Activated T-cell treated with anti-CD3 and anti-CD28 coated beads, Interleukin-2, amount 50 U/mL, for 72 hours (primary cell): Measurements from ENCODE around the gene CPT1C. TPM values are rescaled to one million over a fixed set of nuclear protein-coding genes. Genes with fewer than 3 reads are reported as not detected.

Experiments
- ATAC-seq, 2 donors: fragments of 150-1000 bp; cut with Tn5 transposase; replicated peaks in 1 of 2; 2 replicates each; pipeline ENCODE4 v1.10.0; 2021; ENCODE audit warnings: moderate library complexity in 2 of 2, mild to moderate bottlenecking in 1 of 2
- DNase-seq, 2 donors: peaks; one replicate each; pipeline ENCODE4 v3.0.0; 2021 to 2022; ENCODE audit warnings: mixed read lengths in 1 of 2
- H3K27ac Mint-ChIP-seq: one replicate; pipeline ENCODE4 v1.8.0; 2022; ENCODE audit warnings: mild to moderate bottlenecking, moderate library complexity, mixed read lengths
- H3K27me3 Mint-ChIP-seq: one replicate; pipeline ENCODE4 v1.8.0; 2022; ENCODE audit warnings: low read depth, mixed read lengths
- H3K36me3 Mint-ChIP-seq, 2 donors: one replicate each; pipeline ENCODE4 v1.8.0; 2022; ENCODE audit warnings: mixed read lengths in 2 of 2, mild to moderate bottlenecking in 1 of 2; ENCODE audit not compliant: insufficient read depth in 2 of 2
- H3K4me1 Mint-ChIP-seq: one replicate; pipeline ENCODE4 v1.8.0; 2022; ENCODE audit warnings: low read depth, mixed read lengths
- H3K4me3 Mint-ChIP-seq, 2 donors: one replicate each; pipeline ENCODE4 v1.8.0; 2022; ENCODE audit warnings: mild to moderate bottlenecking in 2 of 2, mixed read lengths in 2 of 2, moderate library complexity in 2 of 2
- H3K9me3 Mint-ChIP-seq, 2 donors: one replicate each; pipeline ENCODE4 v1.8.0; 2022; ENCODE audit warnings: mixed read lengths in 2 of 2
- total RNA-seq, 2 donors: library from RNA; stranded (reverse); gene quantifications; one replicate each; pipeline ENCODE4 v1.2.3, GENCODE V29; 2022

The CPT1C gene
- 1 to 10 TPM; 1.9 to 2.3 TPM for total RNA-seq

DNA sequence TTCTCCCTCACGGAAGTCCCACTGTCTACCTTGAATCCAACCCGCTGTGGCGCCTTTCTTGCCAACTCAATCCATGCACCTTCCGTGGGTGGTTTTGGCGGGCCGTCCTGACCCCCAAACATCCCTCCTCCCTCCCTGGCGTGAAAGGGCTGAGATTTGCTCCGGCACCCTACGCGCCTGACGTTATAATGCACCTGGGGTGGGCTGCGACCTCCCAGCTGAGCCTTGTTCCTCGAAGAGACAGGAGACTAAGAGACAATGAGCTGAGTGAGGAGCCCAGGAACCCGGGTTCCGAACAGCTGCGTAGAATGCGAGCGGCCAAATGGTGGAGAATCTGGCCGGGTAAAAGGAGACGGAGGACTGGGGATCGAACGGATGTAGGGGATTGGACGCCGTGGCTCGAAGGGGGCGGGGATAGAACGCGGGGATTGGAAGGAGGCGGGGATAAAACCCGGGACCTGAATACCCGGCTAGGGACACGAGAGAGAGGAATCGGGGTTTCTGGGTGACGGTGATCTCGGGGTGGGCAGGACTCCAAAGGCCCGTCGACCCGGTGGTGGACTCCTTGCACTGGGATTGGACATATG lies at the start of gene CPT1C:
CPT1C (plus strand) TSS at position 461 of the 587 bp plus-strand sequence. CDS start 1,137 bp downstream, outside the sequence.
- H3K27ac Mint-ChIP-seq, result peak within 1 kb of the TSS; percentile 58
- peaks cover 13% of the 10 kb centered on the region for H3K27me3 Mint-ChIP-seq
- H3K36me3 Mint-ChIP-seq, result peaks cover 5 to 6% of the 10 kb centered on the region in 2 donors
- H3K4me3 Mint-ChIP-seq, result peak within 1 kb of the TSS; percentile 84 to 93
- peaks cover 28% of the 10 kb centered on the region for H3K4me1 Mint-ChIP-seq
- DNase-seq (peak; percentile 52 to 61), ATAC-seq (peak; percentile 52 to 70)
- no peaks in the 10 kb centered on the region for H3K9me3 Mint-ChIP-seq

DNA sequence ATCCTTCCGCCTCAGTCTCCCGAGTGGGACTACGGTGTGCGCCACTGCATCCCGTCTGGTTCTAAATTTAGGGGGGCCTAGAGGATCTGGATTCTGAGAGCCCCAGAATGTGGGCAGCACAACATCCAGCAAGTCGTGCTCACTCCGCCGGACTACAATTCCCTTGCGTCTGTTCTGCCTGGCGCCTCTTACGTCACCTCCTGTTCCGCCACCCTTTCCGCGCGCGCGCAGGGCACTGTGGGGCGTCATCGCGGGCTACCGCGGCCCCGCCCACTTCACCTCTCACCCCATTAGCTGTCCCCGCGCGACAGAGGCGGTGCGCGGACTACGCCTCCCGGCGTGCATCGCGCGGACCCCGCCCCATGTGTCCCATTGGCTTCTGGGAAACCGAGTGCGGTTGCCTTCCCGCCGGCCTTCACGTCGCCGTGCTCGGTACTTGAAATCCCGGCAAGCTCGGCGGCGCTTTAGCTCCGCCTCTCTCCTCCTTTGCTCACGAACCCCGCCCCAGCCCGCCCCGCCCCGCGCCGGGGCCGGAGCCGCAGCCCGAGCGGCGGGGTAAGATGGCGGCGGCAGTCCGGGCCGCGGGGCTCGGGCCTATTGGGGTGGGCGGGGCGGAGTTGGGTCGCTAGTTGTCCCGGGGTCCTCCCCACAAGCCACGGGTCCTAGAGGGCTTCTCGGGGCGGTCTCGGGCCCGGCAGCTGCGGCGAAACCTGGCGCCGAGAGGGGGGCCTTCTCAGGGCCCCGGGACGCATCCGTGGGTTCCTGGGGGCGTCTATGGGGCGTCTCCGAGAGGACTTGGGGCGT lies 49.0 kb upstream of the CPT1C start, which contains the start of gene SCAF1:
SCAF1 (plus strand) TSS at position 522 of the 804 bp plus-strand sequence. CDS start 2,818 bp downstream, outside the sequence.
- no peaks in the 10 kb centered on the region for H3K9me3 Mint-ChIP-seq
- peaks cover 1 to 7% of the 10 kb centered on the region in 2 donors for H3K36me3 Mint-ChIP-seq
- H3K4me3 Mint-ChIP-seq, result peak within 1 kb of the TSS; percentile 99 to 100
- H3K27ac Mint-ChIP-seq, result peak within 1 kb of the TSS; percentile 99
- peaks cover 6% of the 10 kb centered on the region for H3K27me3 Mint-ChIP-seq
- H3K4me1 Mint-ChIP-seq, result peaks cover 71% of the 10 kb centered on the region
- ATAC-seq (peak; percentile 73 to 75), DNase-seq (peak; percentile 100)

DNA sequence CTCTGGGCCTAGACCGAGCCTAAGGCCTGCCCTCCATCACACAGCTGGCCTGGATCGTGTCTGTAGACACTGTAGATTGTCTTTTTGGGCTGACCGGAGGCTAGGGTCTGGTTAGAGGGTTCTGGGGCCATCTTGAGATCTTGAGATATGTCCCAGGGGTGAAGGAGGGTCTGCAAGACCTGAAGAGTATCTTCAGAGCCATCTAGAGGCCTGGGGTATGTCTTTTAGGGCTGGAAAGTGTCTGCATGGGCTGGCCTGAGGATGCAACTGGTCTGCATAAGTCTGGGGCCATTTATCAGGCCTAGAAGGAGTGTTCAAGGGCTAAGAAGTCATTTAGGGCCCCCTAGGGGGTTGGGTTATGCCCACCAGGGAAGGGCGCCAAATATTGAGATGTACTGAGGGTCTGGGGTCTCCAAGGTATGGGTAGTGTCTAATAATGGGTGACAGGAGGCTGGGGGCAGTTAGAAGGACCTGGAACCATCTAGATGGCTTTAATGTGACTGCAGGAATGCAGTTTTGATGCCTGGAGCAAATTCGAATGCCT lies 48.4 kb upstream of the CPT1C start:
- Mint-ChIP-seq H3K27ac (peak overlapping the region; percentile 99), H3K9me3 (no peaks in the 10 kb centered on the region), H3K4me1 (peaks cover 70% of the 10 kb centered on the region), H3K36me3 (peaks cover 1 to 7% of the 10 kb centered on the region in 2 donors), H3K4me3 (peak overlapping the region; percentile 99 to 100), H3K27me3 (peaks cover 6% of the 10 kb centered on the region)
- DNase-seq (no peak), ATAC-seq (no peak)

DNA sequence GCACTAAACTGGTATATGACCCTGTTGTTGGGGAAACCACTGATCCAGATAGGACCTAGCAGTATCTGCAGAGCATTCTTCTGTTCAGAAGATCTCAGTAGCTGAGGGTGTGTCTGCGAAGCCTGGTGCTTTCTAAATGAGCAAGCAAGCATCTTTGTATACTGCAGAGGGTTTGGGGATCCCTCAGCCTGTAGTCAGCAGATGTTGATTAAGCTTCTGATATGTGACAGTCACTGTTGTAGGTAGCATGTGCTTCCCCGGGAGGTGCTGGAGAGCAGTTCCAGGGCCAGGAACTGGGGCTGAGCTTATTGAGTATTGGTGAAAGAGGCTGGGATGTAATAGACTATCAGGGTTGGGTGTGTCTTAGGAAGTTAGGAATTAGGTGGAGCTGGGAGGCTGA lies 47.5 kb upstream of the CPT1C start:
- ATAC-seq (no peak), DNase-seq (peak; percentile 27 to 36)
- H3K4me3 Mint-ChIP-seq, result peak overlapping the region; percentile 99 to 100

DNA sequence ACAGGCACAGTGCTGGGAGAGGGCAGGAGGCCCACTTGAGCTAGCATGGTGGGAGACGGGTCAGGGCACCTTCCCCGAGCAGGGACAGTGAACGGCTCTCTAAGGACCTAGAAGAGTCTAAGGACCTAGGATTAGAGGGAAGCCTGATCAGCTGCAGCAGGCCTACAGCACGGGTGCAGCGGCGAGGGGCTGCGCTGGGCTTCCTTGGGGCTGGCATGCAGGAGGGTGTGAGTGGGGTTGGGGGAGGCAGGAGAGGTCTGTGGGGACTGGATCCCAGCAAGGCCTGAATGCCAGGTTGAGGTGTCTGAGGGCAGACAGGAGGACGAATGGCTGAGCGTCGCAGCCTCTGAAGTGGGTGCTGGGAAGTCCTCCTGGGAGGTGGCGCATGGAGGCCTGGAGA lies 45.3 kb upstream of the CPT1C start:
- Mint-ChIP-seq H3K4me1 (peaks cover 45% of the 10 kb centered on the region), H3K27ac (no peak overlapping the region)

More for the DNA sequence above, 47.5 kb upstream of the CPT1C start:
- H3K27me3 Mint-ChIP-seq, result peaks cover 3% of the 10 kb centered on the region
- no peaks in the 10 kb centered on the region for H3K9me3 Mint-ChIP-seq
- H3K27ac Mint-ChIP-seq, result peak overlapping the region; percentile 99
- peaks cover 1 to 7% of the 10 kb centered on the region in 2 donors for H3K36me3 Mint-ChIP-seq
- peaks cover 61% of the 10 kb centered on the region for H3K4me1 Mint-ChIP-seq

DNA sequence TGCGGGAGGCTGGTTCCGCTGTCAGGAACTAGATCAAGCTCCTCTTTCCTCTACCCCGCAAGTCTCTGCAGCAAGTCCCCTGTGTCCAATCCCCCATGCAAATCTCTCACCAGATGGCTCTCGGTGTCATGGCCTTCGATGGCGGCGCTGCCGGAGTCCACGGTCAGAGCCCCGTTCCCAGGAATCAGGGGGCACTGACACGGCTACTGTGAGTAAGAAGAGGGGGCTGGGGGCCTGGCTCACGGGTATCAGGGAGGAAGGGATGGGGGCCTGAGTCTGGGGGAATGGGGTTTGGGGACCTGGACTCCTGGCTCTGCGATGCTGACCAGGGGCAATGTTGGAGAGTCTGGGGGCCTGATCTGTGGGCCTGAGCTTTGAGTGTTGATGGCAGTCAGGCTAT lies 44.9 kb upstream of the CPT1C start:
- no peak for ATAC-seq
- Mint-ChIP-seq H3K36me3 (peaks cover 0 to 12% of the 10 kb centered on the region in 2 donors), H3K4me3 (no peak overlapping the region), H3K9me3 (no peaks in the 10 kb centered on the region), H3K4me1 (peaks cover 41% of the 10 kb centered on the region), H3K27me3 (no peaks in the 10 kb centered on the region), H3K27ac (no peak overlapping the region)
- no peak for DNase-seq

More for the DNA sequence above, 45.3 kb upstream of the CPT1C start:
- DNase-seq (no peak), ATAC-seq (no peak)
- peaks cover 1 to 10% of the 10 kb centered on the region in 2 donors for H3K36me3 Mint-ChIP-seq
- no peaks in the 10 kb centered on the region for H3K27me3 Mint-ChIP-seq
- H3K9me3 Mint-ChIP-seq, result no peaks in the 10 kb centered on the region
- H3K4me3 Mint-ChIP-seq, result no peak overlapping the region

DNA sequence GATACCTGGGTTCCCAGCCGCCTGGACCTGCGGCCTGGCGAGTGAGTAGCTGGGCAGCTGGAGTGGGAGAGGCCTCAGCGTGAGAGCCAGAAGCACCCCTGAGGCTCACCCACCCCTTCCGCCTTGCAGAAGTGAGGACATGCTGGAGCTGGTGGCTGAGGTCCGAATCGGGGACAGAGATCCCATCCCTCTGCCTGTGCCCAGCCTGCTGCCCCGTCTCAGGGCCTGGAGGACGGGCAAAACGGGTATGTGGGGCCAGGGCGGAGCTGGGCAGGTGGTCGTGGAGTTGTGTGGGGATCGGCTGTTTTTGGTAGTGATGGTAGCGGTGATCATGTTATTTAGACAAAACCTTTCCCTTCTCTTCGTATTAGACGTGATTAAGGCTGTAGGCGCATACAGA lies 44.3 kb upstream of the CPT1C start:
- H3K4me1 Mint-ChIP-seq, result peaks cover 41% of the 10 kb centered on the region
- H3K36me3 Mint-ChIP-seq, result peaks cover 0 to 12% of the 10 kb centered on the region in 2 donors
- ATAC-seq (no peak), DNase-seq (no peak)
- no peak overlapping the region for H3K4me3 Mint-ChIP-seq
- H3K27me3 Mint-ChIP-seq, result no peaks in the 10 kb centered on the region
- no peak overlapping the region for H3K27ac Mint-ChIP-seq
- no peaks in the 10 kb centered on the region for H3K9me3 Mint-ChIP-seq

DNA sequence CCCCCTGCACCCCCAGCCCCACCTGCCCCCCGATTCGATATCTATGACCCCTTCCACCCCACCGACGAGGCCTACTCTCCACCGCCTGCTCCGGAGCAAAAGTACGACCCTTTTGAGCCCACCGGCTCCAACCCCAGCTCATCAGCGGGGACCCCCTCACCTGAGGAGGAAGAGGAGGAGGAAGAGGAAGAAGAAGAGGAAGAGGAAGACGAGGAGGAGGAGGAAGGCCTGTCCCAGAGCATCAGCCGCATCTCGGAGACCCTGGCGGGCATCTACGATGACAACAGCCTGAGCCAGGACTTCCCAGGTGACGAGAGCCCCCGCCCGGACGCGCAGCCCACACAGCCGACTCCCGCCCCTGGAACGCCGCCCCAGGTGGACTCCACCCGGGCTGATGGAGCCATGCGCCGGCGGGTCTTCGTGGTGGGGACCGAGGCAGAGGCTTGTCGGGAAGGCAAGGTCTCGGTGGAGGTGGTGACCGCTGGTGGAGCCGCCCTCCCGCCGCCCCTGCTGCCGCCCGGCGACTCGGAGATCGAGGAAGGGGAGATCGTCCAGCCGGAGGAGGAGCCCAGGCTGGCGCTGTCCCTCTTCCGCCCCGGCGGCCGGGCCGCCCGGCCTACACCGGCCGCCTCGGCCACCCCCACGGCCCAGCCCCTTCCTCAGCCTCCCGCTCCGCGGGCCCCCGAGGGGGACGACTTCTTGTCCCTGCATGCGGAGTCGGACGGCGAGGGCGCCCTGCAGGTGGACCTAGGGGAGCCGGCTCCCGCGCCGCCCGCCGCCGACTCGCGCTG lies 39.7 kb upstream of the CPT1C start:
- Mint-ChIP-seq H3K27ac (no peak overlapping the region), H3K4me1 (peaks cover 7% of the 10 kb centered on the region), H3K27me3 (no peaks in the 10 kb centered on the region), H3K9me3 (no peaks in the 10 kb centered on the region), H3K36me3 (peaks cover 3 to 10% of the 10 kb centered on the region in 2 donors), H3K4me3 (no peak overlapping the region)
- DNase-seq (no peak), ATAC-seq (no peak)

DNA sequence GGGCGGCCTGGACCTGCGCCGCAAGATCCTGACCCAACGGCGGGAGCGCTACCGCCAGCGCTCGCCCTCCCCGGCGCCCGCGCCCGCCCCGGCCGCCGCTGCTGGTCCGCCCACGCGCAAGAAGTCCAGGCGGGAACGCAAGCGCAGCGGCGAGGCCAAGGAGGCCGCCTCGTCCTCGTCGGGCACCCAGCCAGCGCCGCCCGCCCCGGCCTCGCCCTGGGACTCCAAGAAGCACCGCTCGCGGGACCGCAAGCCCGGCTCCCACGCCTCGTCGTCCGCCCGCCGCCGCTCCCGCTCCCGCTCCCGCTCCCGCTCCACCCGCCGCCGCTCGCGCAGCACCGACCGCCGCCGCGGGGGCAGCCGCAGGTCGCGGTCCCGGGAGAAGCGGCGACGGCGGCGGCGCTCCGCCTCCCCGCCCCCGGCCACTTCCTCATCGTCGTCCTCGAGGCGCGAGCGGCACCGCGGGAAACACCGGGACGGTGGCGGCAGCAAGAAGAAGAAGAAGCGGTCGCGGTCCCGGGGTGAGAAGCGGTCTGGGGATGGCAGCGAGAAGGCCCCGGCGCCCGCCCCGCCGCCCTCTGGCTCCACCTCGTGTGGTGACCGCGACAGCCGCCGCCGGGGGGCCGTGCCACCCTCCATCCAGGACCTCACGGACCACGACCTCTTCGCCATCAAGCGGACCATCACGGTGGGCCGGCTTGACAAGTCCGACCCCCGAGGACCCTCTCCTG lies 38.9 kb upstream of the CPT1C start:
- H3K4me1 Mint-ChIP-seq, result peaks cover 4% of the 10 kb centered on the region
- peaks cover 4 to 5% of the 10 kb centered on the region in 2 donors for H3K36me3 Mint-ChIP-seq
- no peak overlapping the region for H3K4me3 Mint-ChIP-seq
- H3K27ac Mint-ChIP-seq, result no peak overlapping the region
- no peaks in the 10 kb centered on the region for H3K9me3 Mint-ChIP-seq
- DNase-seq (no peak), ATAC-seq (no peak)
- H3K27me3 Mint-ChIP-seq, result no peaks in the 10 kb centered on the region

DNA sequence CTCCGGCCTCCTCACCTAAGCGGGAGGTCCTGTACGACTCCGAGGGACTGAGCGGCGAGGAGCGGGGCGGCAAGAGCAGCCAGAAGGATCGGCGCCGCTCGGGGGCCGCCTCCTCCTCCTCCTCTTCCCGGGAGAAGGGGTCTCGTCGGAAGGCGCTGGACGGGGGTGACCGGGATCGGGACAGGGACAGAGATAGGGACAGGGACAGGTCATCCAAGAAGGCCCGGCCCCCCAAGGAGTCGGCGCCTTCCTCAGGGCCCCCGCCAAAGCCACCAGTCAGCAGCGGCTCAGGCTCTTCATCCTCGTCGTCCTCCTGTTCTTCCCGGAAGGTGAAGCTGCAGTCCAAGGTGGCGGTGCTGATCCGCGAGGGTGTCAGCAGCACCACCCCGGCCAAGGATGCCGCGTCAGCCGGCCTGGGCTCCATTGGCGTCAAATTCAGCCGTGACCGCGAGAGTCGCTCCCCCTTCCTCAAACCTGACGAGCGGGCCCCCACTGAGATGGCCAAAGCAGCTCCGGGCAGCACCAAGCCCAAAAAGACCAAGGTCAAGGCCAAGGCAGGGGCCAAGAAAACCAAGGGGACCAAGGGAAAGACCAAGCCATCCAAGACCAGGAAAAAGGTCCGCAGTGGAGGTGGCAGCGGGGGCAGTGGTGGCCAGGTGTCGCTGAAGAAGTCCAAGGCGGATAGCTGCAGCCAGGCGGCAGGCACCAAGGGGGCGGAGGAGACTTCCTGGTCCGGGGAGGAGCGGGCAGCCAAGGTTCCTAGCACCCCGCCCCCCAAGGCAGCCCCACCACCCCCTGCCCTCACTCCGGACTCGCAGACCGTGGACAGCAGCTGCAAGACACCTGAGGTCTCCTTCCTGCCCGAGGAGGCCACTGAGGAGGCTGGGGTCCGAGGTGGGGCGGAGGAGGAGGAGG lies 38.1 kb upstream of the CPT1C start:
- Mint-ChIP-seq H3K9me3 (no peaks in the 10 kb centered on the region), H3K36me3 (peaks cover 6 to 8% of the 10 kb centered on the region in 2 donors), H3K4me3 (no peak overlapping the region), H3K27ac (no peak overlapping the region), H3K4me1 (peaks cover 4% of the 10 kb centered on the region), H3K27me3 (no peaks in the 10 kb centered on the region)
- ATAC-seq, result no peak
- no peak for DNase-seq

DNA sequence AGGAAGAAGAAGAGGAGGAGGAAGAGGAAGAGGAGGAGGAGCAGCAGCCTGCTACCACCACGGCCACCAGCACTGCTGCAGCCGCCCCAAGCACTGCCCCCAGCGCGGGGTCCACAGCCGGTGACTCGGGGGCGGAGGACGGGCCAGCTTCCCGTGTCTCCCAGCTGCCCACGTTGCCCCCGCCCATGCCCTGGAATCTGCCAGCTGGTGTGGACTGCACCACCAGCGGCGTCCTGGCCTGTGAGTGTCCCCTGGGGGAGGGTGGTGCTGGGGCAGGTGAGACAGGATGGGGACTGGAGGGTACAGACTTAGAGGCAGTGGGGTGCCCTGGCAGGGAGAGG lies 37.5 kb upstream of the CPT1C start:
- Mint-ChIP-seq H3K36me3 (peaks cover 6 to 8% of the 10 kb centered on the region in 2 donors), H3K4me3 (no peak overlapping the region), H3K9me3 (no peaks in the 10 kb centered on the region), H3K4me1 (peaks cover 4% of the 10 kb centered on the region), H3K27ac (no peak overlapping the region), H3K27me3 (no peaks in the 10 kb centered on the region)
- DNase-seq (no peak), ATAC-seq (no peak)
